Testis (tissue), 3 donors: Measurements from ENCODE around the gene EBF4. TPM values are rescaled to one million over a fixed set of nuclear protein-coding genes. Genes with fewer than 3 reads are reported as not detected.

Experiments used
- DNase-seq: peaks from one replicate; pipeline ENCODE4 v3.0.0-alpha.2; 2019
- H3K27ac ChIP-seq, 2 donors: fragments of 200-600 bp; sonication (generic); one replicate each; pipeline ENCODE4 v1.5.1; 2019
- H3K27me3 ChIP-seq: fragments of 200-600 bp; sonication (generic); one replicate; pipeline ENCODE4 v1.5.1; 2019
- H3K36me3 ChIP-seq: fragments of 200-600 bp; sonication (generic); one replicate; pipeline ENCODE4 v1.5.1; 2017; ENCODE audit warnings: low read depth; ENCODE audit errors: missing control alignments
- H3K4me1 ChIP-seq: fragments of 200-600 bp; sonication (generic); one replicate; pipeline ENCODE4 v1.5.1; 2019
- H3K4me3 ChIP-seq, 2 donors: fragments of 200-600 bp; sonication (generic); one replicate each; pipeline ENCODE4 v1.5.1; 2017 to 2019
- H3K9me3 ChIP-seq: fragments of 200-600 bp; sonication (generic); one replicate; pipeline ENCODE4 v1.5.1; 2017
- CTCF ChIP-seq, 3 experiments: fragments of 450-650 bp in 2 of 3; fragments of 200-600 bp in 1 of 3; sonication (generic) in 1 of 3; IDR thresholded peaks; one replicate each; pipeline ENCODE4 v1.5.1; 2016 to 2019; ENCODE audit warnings: antibody characterized with exemption in 3 of 3, mild to moderate bottlenecking in 2 of 3, moderate library complexity in 1 of 3
- POLR2A ChIP-seq: fragments of 450-650 bp; IDR thresholded peaks from one replicate; pipeline ENCODE4 v1.6.1; 2017; ENCODE audit warnings: antibody characterized with exemption, mild to moderate bottlenecking, moderate library complexity
- WGBS, 2 donors: methylation state at CpG; one replicate each; pipeline ENCODE4 v1.1.5; 2018; 5-methylcytosine and 5-hydroxymethylcytosine counted together
- intact Hi-C: fragments of 100-400 bp; cut with DNase I; formaldehyde crosslinking; loops from one replicate; pipeline ENCODE4 v1.15.1; 2023; ENCODE audit warnings: low total_unique reads
- polyA plus RNA-seq: library from polyadenylated mRNA; stranded (reverse); fragments of 350-450 nt; fragmentation: Illumina TruSeq; extraction: RNeasy Lipid Tissue Mini Kit (QIAGEN cat#74804); gene quantifications from one replicate; pipeline ENCODE4 v1.2.3, GENCODE V29; 2014; ENCODE audit warnings: low read depth, low replicate concordance; ENCODE audit not compliant: insufficient read depth
- total RNA-seq, 2 donors: library from RNA; depleted of rRNA; stranded (reverse); fragments of >200 nt; gene quantifications; one replicate each; pipeline ENCODE4 v1.2.3, GENCODE V29; 2016

The EBF4 gene
- total and polyA plus RNA-seq, 3 donors from 2014 or later, result 6.1 to 14.2 (median 7.4) TPM

- 44 to 47% methylated on average over 10 of the region's 10 CpGs for WGBS, 2 donors
Observed at GRCh38 chr20:2691663-2692035, 931 bp upstream of the EBF4 start.

GRCh38 chr20:2692886-2693285 lies 306 bp downstream of the EBF4 start:
- WGBS, 2 donors, result no CpG with 5 or more reads among the region's 64 CpGs
- Histone ChIP-seq H3K36me3 (no peaks in the 10 kb centered on the region), H3K4me3 (peak overlapping the region in 1 of 2 donors; percentile 46), H3K27me3 (no peaks in the 10 kb centered on the region), H3K9me3 (no peaks in the 10 kb centered on the region), H3K4me1 (no peaks in the 10 kb centered on the region), H3K27ac (no peak overlapping the region)
- intact Hi-C loops, result no loop called here
- DNase-seq, result no peak
- no peak for TF ChIP-seq POLR2A
- no peak for TF ChIP-seq CTCF (IDR thresholded peaks at IDR 0.05)

More at GRCh38 chr20:2691663-2692035, 931 bp upstream of the EBF4 start:
- H3K4me3 ChIP-seq, result peak overlapping the region in 1 of 2 donors; percentile 53
- no peaks in the 10 kb centered on the region for H3K4me1 ChIP-seq
- DNase-seq, result no peak
- peak overlapping the region; percentile 55 to 78 for H3K27ac ChIP-seq
- TF ChIP-seq POLR2A (no peak), CTCF (IDR thresholded peaks at IDR 0.05) (no peak)
- no peaks in the 10 kb centered on the region for H3K9me3 ChIP-seq
- intact Hi-C loops, result no loop called here
- no peaks in the 10 kb centered on the region for H3K27me3 ChIP-seq
- no peaks in the 10 kb centered on the region for H3K36me3 ChIP-seq

- no peaks in the 10 kb centered on the region for H3K36me3 ChIP-seq
- WGBS, 2 donors, result 3% methylated on average over 54 of the region's 89 CpGs; no CpG with 5 or more reads in 1 of the 2 donors
- TF ChIP-seq POLR2A (no peak), CTCF (IDR thresholded peaks at IDR 0.05) (no peak)
- no peaks in the 10 kb centered on the region for H3K27me3 ChIP-seq
- peak overlapping the region; percentile 46 to 64 for H3K4me3 ChIP-seq
- intact Hi-C loops, result no loop called here
- no peak overlapping the region for H3K27ac ChIP-seq
- H3K4me1 ChIP-seq, result no peaks in the 10 kb centered on the region
- DNase-seq, result peak; percentile 20
- no peaks in the 10 kb centered on the region for H3K9me3 ChIP-seq
Observed at GRCh38 chr20:2693286-2694007, 867 bp downstream of the EBF4 start.

- Histone ChIP-seq H3K4me3 (peak overlapping the region; percentile 46 to 64), H3K9me3 (no peaks in the 10 kb centered on the region), H3K27me3 (no peaks in the 10 kb centered on the region), H3K4me1 (no peaks in the 10 kb centered on the region), H3K36me3 (no peaks in the 10 kb centered on the region), H3K27ac (no peak overlapping the region)
- WGBS, 2 donors, result 34% methylated on average over 18 of the region's 23 CpGs; no CpG with 5 or more reads in 1 of the 2 donors
- TF ChIP-seq POLR2A (no peak), CTCF (IDR thresholded peaks at IDR 0.05) (no peak)
- DNase-seq, result peak; percentile 13
- intact Hi-C loops, result no loop called here
Observed at GRCh38 chr20:2694008-2694471, 1.5 kb downstream of the EBF4 start.

GRCh38 chr20:2694519-2694918 lies 1.9 kb downstream of the EBF4 start:
- no peak overlapping the region for H3K4me3 ChIP-seq
- peak; percentile 11 for DNase-seq
- no peaks in the 10 kb centered on the region for H3K9me3 ChIP-seq
- H3K27me3 ChIP-seq, result no peaks in the 10 kb centered on the region
- WGBS, 2 donors, result 46 to 73% methylated on average over 13 of the region's 13 CpGs
- H3K27ac ChIP-seq, result no peak overlapping the region
- intact Hi-C loops, result no loop called here
- H3K36me3 ChIP-seq, result no peaks in the 10 kb centered on the region
- no peak for TF ChIP-seq POLR2A
- no peak for TF ChIP-seq CTCF (IDR thresholded peaks at IDR 0.05)
- H3K4me1 ChIP-seq, result no peaks in the 10 kb centered on the region
